Neuronal stem cell (in vitro differentiated cells): ENCODE results near the gene ANKS1B.
A peak's percentile ranks its signal among the peaks of the same experiment; 100 is the strongest.

Experiments
- DNase-seq: peaks from one replicate; pipeline ENCODE4 v3.0.0-alpha.2; 2013; ENCODE audit warnings: low spot score
- H2AFZ ChIP-seq: one replicate; pipeline ENCODE4 v1.6.1; 2013; ENCODE audit warnings: mild to moderate bottlenecking, low read length, inconsistent platforms
- H2AK5ac ChIP-seq: 2 replicates; pipeline ENCODE4 v1.6.1; 2013; ENCODE audit warnings: low read depth, mild to moderate bottlenecking, inconsistent platforms, low read length, moderate library complexity, mixed read lengths
- H2BK120ac ChIP-seq: 2 replicates; pipeline ENCODE4 v1.6.1; 2013; ENCODE audit warnings: low read depth, mild to moderate bottlenecking, inconsistent platforms, low read length, moderate library complexity, mixed read lengths
- H2BK12ac ChIP-seq: one replicate; pipeline ENCODE4 v1.6.1; 2013; ENCODE audit warnings: low read length, inconsistent platforms
- H2BK15ac ChIP-seq: 2 replicates; pipeline ENCODE4 v1.6.1; 2013; ENCODE audit warnings: mild to moderate bottlenecking, low read length, inconsistent platforms, mixed read lengths
- H2BK5ac ChIP-seq: one replicate; pipeline ENCODE4 v1.6.1; 2013; ENCODE audit warnings: inconsistent platforms, mild to moderate bottlenecking, low read length, moderate library complexity
- H3K14ac ChIP-seq: one replicate; pipeline ENCODE4 v1.6.1; 2013; ENCODE audit warnings: low read length, inconsistent platforms
- H3K18ac ChIP-seq: 2 replicates; pipeline ENCODE4 v1.6.1; 2013; ENCODE audit warnings: low read length, inconsistent platforms
- H3K23ac ChIP-seq: 2 replicates; pipeline ENCODE4 v1.6.1; 2013; ENCODE audit warnings: low read depth, mild to moderate bottlenecking, mixed read lengths, low read length, inconsistent platforms; ENCODE audit not compliant: poor library complexity
- H3K27ac ChIP-seq: replicated peaks from 3 replicates; pipeline ENCODE4 v1.5.1; 2013; ENCODE audit warnings: low read length, inconsistent platforms
- H3K27me3 ChIP-seq, 3 experiments: 2 replicates each; pipeline ENCODE4 v1.6.1; 2013; ENCODE audit warnings: low read length in 3 of 3, mild to moderate bottlenecking in 2 of 3, inconsistent platforms in 1 of 3, low read depth in 1 of 3, mixed read lengths in 1 of 3, moderate library complexity in 1 of 3; ENCODE audit not compliant: control insufficient read depth in 3 of 3, insufficient read depth in 3 of 3
- H3K36me3 ChIP-seq, 2 donors: replicated peaks in 1 of 2; 2 replicates each; pipeline ENCODE4 v1.6.1; 2013; ENCODE audit warnings: low read length in 2 of 2; ENCODE audit not compliant: control insufficient read depth in 2 of 2, insufficient read depth in 2 of 2
- H3K4ac ChIP-seq: 2 replicates; pipeline ENCODE4 v1.6.1; 2013; ENCODE audit warnings: inconsistent platforms, mild to moderate bottlenecking, low read length, moderate library complexity
- H3K4me1 ChIP-seq, 2 donors: 1 replicate in 1 of 2; 2 replicates in 1 of 2; pipeline ENCODE4 v1.6.1; 2013; ENCODE audit warnings: low read length in 2 of 2, low read depth in 1 of 2; ENCODE audit not compliant: control insufficient read depth in 2 of 2, insufficient read depth in 1 of 2
- H3K4me2 ChIP-seq: one replicate; pipeline ENCODE4 v1.6.1; 2013; ENCODE audit warnings: mild to moderate bottlenecking, low read length, inconsistent platforms; ENCODE audit not compliant: insufficient read depth, poor library complexity, severe bottlenecking
- H3K4me3 ChIP-seq, 2 donors: 2 replicates each; pipeline ENCODE4 v1.5.1; 2013; ENCODE audit warnings: low read length in 2 of 2, mild to moderate bottlenecking in 2 of 2, inconsistent platforms in 1 of 2, moderate library complexity in 1 of 2
- H3K79me1 ChIP-seq: one replicate; pipeline ENCODE4 v1.6.1; 2013; ENCODE audit warnings: low read depth, mild to moderate bottlenecking, inconsistent platforms, low read length, moderate library complexity
- H3K9ac ChIP-seq: one replicate; pipeline ENCODE4 v1.6.1; 2013; ENCODE audit warnings: mild to moderate bottlenecking, low read depth, low read length, inconsistent platforms; ENCODE audit not compliant: poor library complexity
- H3K9me3 ChIP-seq, 2 donors: replicated peaks in 1 of 2; 2 replicates each; pipeline versions ENCODE3 to v1.6.1; 2013; ENCODE audit warnings: low read length in 2 of 2, mild to moderate bottlenecking in 2 of 2, inconsistent platforms in 1 of 2, low read depth in 1 of 2, mixed read lengths in 1 of 2, moderate library complexity in 1 of 2; ENCODE audit not compliant: control insufficient read depth in 2 of 2, insufficient read depth in 1 of 2
- H4K8ac ChIP-seq: one replicate; pipeline ENCODE4 v1.6.1; 2013; ENCODE audit warnings: low read depth, mild to moderate bottlenecking, inconsistent platforms, low read length, moderate library complexity
- H4K91ac ChIP-seq: one replicate; pipeline ENCODE4 v1.6.1; 2013; ENCODE audit warnings: low read length, low read depth, mild to moderate bottlenecking, inconsistent platforms; ENCODE audit not compliant: poor library complexity
- WGBS, 2 donors: extraction: QIAGEN DNeasy Blood & Tissue Kit; methylation state at CpG; one replicate each; pipeline ENCODE4 v1.1.7; 2013; ENCODE audit warnings: missing lambda C conversion rate in 2 of 2, mixed read lengths in 1 of 2; ENCODE audit not compliant: insufficient read length in 2 of 2, insufficient replicate concordance in 1 of 2; ENCODE audit errors: extremely low coverage in 2 of 2; 5-methylcytosine and 5-hydroxymethylcytosine counted together

Gene ANKS1B

DNA sequence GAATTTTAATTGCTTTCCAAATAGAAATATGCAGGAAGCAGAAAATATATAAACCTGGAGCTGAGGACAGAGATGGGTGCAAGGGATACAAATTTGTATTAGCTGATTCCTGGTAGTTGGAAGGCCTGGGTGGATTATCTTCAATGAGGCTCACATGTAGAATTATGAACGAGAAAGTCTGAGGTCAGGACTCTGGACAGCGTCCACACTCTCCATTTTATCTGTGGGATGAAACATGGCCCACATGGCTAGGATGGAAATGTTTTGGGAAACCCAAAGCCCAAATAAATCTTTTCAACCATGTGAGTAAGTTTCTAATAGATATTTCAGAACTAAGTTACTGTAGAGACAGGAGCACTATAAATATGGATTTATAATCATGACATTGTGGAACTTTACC is 1083.5 kb downstream of the ANKS1B start:
- H2BK5ac ChIP-seq: no peak overlapping the region
- H2AFZ ChIP-seq: no peak overlapping the region
- H3K36me3 ChIP-seq: no peaks in the 10 kb centered on the region
- H2BK120ac ChIP-seq: no peak overlapping the region
- no peak overlapping the region for H3K4me2 ChIP-seq
- H4K8ac ChIP-seq: no peak overlapping the region
- no peak overlapping the region for H3K4ac ChIP-seq
- H3K79me1 ChIP-seq: no peaks in the 10 kb centered on the region
- no peak overlapping the region for H2AK5ac ChIP-seq
- H3K23ac ChIP-seq: no peak overlapping the region
- no peak overlapping the region for H2BK15ac ChIP-seq
- no CpG with 5 or more reads among the region's 2 CpGs for WGBS, 2 donors
- no peak overlapping the region for H2BK12ac ChIP-seq
- no peaks in the 10 kb centered on the region for H3K9me3 ChIP-seq
- peaks cover 0 to 8% (median 6%) of the 10 kb centered on the region in 3 experiments for H3K27me3 ChIP-seq
- no peak overlapping the region for H3K27ac ChIP-seq
- H4K91ac ChIP-seq: no peak overlapping the region
- no peak overlapping the region for H3K14ac ChIP-seq
- H3K4me1 ChIP-seq: no peaks in the 10 kb centered on the region
- H3K18ac ChIP-seq: no peak overlapping the region
- no peak overlapping the region for H3K4me3 ChIP-seq
- DNase-seq: no peak
- H3K9ac ChIP-seq: no peak overlapping the region

DNA sequence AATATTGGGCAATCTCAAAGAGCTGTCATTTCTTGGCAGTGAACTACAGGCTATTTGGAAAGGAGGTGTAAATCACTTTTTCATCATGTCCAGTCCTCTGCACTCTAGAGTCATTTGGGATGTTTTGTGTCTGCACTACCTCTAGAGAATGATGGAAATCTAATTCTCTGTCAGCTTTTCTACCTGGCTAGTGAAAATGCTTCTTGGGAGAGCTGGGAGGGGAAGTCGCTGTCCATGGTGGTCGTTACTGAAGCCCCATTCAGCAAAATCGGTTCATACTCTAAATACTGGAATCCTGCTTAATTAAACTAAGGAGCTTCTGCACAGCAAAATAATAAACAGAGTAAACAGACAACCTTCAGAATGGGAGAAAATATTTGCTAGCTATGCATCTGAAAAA is 1087.8 kb downstream of the ANKS1B start:
- Histone ChIP-seq H3K9me3 (no peaks in the 10 kb centered on the region), H3K4ac (no peak overlapping the region), H3K27me3 (peaks cover 2 to 47% (median 37%) of the 10 kb centered on the region in 3 experiments), H3K9ac (no peak overlapping the region), H3K18ac (no peak overlapping the region), H3K23ac (no peak overlapping the region), H2BK120ac (no peak overlapping the region), H3K79me1 (no peaks in the 10 kb centered on the region), H3K36me3 (no peaks in the 10 kb centered on the region), H2BK12ac (no peak overlapping the region), H2BK15ac (no peak overlapping the region), H3K4me1 (peaks cover 3 to 7% of the 10 kb centered on the region in 2 donors), H4K91ac (no peak overlapping the region), H2BK5ac (no peak overlapping the region), H2AK5ac (no peak overlapping the region), H3K4me2 (no peak overlapping the region), H3K27ac (no peak overlapping the region), H4K8ac (no peak overlapping the region), H3K14ac (no peak overlapping the region), H3K4me3 (no peak overlapping the region), H2AFZ (no peak overlapping the region)
- DNase-seq: no peak
- WGBS, 2 donors: no CpG with 5 or more reads among the region's 3 CpGs

DNA sequence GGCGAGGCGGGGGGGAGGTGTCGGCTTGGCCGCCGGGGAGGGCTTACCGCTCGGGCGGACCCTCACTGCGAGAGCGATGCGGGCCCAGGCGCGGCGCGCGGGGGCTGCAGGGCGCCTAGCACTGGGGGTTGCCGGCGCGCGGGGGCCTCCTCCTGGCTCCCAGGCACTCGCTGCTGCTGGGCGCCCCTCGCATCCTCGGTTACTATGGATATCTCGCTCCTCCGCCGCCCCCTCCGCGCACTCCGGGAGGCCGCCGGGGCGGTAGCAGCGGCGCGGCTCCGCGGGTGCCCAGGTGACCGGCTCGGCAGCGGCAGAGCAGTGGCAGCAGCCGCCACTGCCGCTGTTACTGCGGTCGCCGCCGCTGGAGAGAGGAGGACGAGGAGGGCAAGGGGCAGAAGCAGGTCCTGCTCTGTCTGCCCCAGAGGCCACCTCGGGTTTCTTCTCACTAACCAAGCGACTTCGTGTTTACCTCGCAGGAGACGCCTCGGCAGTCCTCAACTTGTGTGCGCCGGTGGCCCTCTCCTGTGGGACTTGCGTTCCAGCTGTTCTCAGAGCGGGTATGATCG is 1089.6 kb downstream of the ANKS1B start:
- Histone ChIP-seq H2BK12ac (no peak overlapping the region), H2BK120ac (no peak overlapping the region), H4K91ac (no peak overlapping the region), H3K27me3 (peaks cover 2 to 63% (median 37%) of the 10 kb centered on the region in 3 experiments), H3K9ac (peak overlapping the region; percentile 67), H3K4me3 (peak overlapping the region; percentile 37 to 81), H3K9me3 (no peaks in the 10 kb centered on the region), H3K4me2 (peak overlapping the region; percentile 97), H3K23ac (peak overlapping the region; percentile 56), H3K4ac (no peak overlapping the region), H4K8ac (no peak overlapping the region), H2BK5ac (no peak overlapping the region), H3K27ac (no peak overlapping the region), H2BK15ac (no peak overlapping the region), H3K36me3 (no peaks in the 10 kb centered on the region), H2AK5ac (no peak overlapping the region), H2AFZ (peak overlapping the region; percentile 85), H3K79me1 (peaks cover 2% of the 10 kb centered on the region), H3K4me1 (peaks cover 3 to 7% of the 10 kb centered on the region in 2 donors), H3K14ac (peak overlapping the region; percentile 43), H3K18ac (peak overlapping the region; percentile 81)
- WGBS, 2 donors: no CpG with 5 or more reads among the region's 60 CpGs
- no peak for DNase-seq

DNA sequence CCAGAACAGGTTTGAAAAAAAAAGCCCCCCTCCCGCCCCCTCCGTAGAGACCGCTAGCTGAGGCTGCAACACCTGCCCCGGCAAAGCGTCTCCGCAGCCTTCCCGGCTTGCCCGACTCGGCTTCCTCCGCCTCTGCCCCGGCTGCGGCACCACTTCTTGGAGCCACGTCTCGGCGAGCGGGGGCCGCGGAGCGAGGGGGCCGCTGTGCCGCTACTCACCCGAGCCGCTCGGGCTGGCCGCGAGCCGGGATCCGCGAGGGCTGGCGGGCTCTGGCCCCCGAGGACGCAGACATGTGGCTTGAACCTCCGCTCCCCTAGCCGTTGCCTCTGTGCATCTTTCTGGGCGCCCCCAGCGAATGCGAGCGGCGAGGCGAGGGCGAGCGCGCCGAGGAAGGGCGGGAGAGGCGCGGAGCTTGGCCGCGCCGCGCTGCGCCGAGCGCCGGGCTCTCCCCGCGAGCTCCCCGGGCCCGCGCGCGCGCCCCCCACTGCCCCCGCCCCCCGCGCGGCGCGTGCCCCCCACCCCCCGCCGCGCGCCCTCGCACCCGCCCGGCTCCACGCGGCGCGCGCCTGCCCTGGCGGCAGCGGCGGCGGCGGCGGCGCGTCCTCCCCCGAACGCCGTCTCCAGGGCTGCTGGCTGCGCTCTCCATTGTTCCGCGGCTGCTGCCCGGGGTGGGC is 1090.2 kb downstream of the ANKS1B start:
- Histone ChIP-seq H4K91ac (no peak overlapping the region), H3K4me2 (peak overlapping the region; percentile 97), H2BK5ac (peak overlapping the region; percentile 8), H2AK5ac (no peak overlapping the region), H3K27ac (no peak overlapping the region), H3K4me1 (peaks cover 3 to 7% of the 10 kb centered on the region in 2 donors), H3K18ac (peak overlapping the region; percentile 92), H3K4ac (no peak overlapping the region), H2BK15ac (peak overlapping the region; percentile 72), H4K8ac (no peak overlapping the region), H3K23ac (peak overlapping the region; percentile 8), H3K27me3 (peaks cover 2 to 68% (median 37%) of the 10 kb centered on the region in 3 experiments), H3K36me3 (no peaks in the 10 kb centered on the region), H2AFZ (peak overlapping the region; percentile 93), H3K14ac (no peak overlapping the region), H2BK120ac (no peak overlapping the region), H3K79me1 (peaks cover 2% of the 10 kb centered on the region), H3K4me3 (peak overlapping the region; percentile 49 to 82), H3K9me3 (no peaks in the 10 kb centered on the region), H2BK12ac (peak overlapping the region; percentile 6), H3K9ac (peak overlapping the region; percentile 93)
- WGBS, 2 donors: no CpG with 5 or more reads among the region's 96 CpGs
- DNase-seq: no peak
